Keratinocyte (primary cell): ENCODE results near the gene SPCS3. TPM values are rescaled to one million over a fixed set of nuclear protein-coding genes. Genes with fewer than 3 reads are reported as not detected.

Source experiments
- DNase-seq: peaks from one replicate; pipeline ENCODE4 v3.0.0-alpha.2; 2011; ENCODE audit warnings: low read depth, missing footprints, low spot score
- FAIRE-seq: peaks from 2 replicates; lab custom pipeline; 2011; peaks lifted over from hg19 to GRCh38; lab: Jason Lieb, UNC
- H2AFZ ChIP-seq: 2 replicates; pipeline ENCODE4 v1.6.0; 2012; ENCODE audit warnings: low read length, control low read depth, inconsistent platforms; ENCODE audit not compliant: control insufficient read depth
- H3K27ac ChIP-seq: 2 replicates; pipeline ENCODE4 v1.5.1; 2011; ENCODE audit warnings: low read length; ENCODE audit not compliant: control insufficient read depth, insufficient read depth
- H3K27me3 ChIP-seq: 3 replicates; pipeline ENCODE4 v1.6.0; 2011; ENCODE audit warnings: low read length; ENCODE audit not compliant: control insufficient read depth, insufficient read depth; ENCODE audit errors: extremely low read depth
- H3K36me3 ChIP-seq, 2 experiments: 2 replicates in 1 of 2; 3 replicates in 1 of 2; pipeline ENCODE4 v1.5.1; 2011; ENCODE audit warnings: low read length in 2 of 2, mild to moderate bottlenecking in 1 of 2; ENCODE audit not compliant: control insufficient read depth in 2 of 2, insufficient read depth in 2 of 2; ENCODE audit errors: extremely low read depth in 1 of 2
- H3K4me1 ChIP-seq: 3 replicates; pipeline ENCODE4 v1.5.1; 2011; ENCODE audit warnings: low read length; ENCODE audit not compliant: control insufficient read depth, insufficient read depth; ENCODE audit errors: extremely low read depth
- H3K4me2 ChIP-seq: 3 replicates; pipeline ENCODE4 v1.6.0; 2011; ENCODE audit warnings: low read depth, low read length; ENCODE audit not compliant: control insufficient read depth, insufficient read depth; ENCODE audit errors: extremely low read depth
- H3K4me3 ChIP-seq, 3 experiments: fragments of 200-600 bp in 1 of 3; sonication (generic) in 1 of 3; 2 replicates in 2 of 3; 3 replicates in 1 of 3; pipeline ENCODE4 v1.5.1; 2011 to 2016; ENCODE audit warnings: low read length in 3 of 3, mild to moderate bottlenecking in 3 of 3, control low read depth in 2 of 3, inconsistent platforms in 1 of 3, low read depth in 1 of 3, mixed read lengths in 1 of 3, mixed run types in 1 of 3, moderate library complexity in 1 of 3; ENCODE audit not compliant: control insufficient read depth in 2 of 3, insufficient read depth in 2 of 3; ENCODE audit errors: extremely low read depth in 1 of 3
- H3K79me2 ChIP-seq: 2 replicates; pipeline ENCODE4 v1.6.0; 2012; ENCODE audit warnings: low read length; ENCODE audit not compliant: control insufficient read depth, insufficient read depth
- H3K9ac ChIP-seq: 3 replicates; pipeline ENCODE4 v1.6.0; 2011; ENCODE audit warnings: low read length; ENCODE audit not compliant: control insufficient read depth, insufficient read depth; ENCODE audit errors: extremely low read depth
- H3K9me1 ChIP-seq: 3 replicates; pipeline ENCODE4 v1.6.0; 2011; ENCODE audit warnings: low read length; ENCODE audit not compliant: control insufficient read depth, insufficient read depth; ENCODE audit errors: extremely low read depth
- H3K9me3 ChIP-seq: 2 replicates; pipeline ENCODE4 v1.5.1; 2012; ENCODE audit warnings: low read depth, low read length; ENCODE audit not compliant: control insufficient read depth
- H4K20me1 ChIP-seq: 3 replicates; pipeline ENCODE4 v1.6.0; 2011; ENCODE audit warnings: low read length; ENCODE audit not compliant: control insufficient read depth, insufficient read depth; ENCODE audit errors: extremely low read depth
- CTCF ChIP-seq, 3 experiments: IDR thresholded peaks in 1 of 3; conservative IDR thresholded peaks in 1 of 3; optimal IDR thresholded peaks in 1 of 3; 2 replicates in 2 of 3; 3 replicates in 1 of 3; pipeline versions ENCODE3 to v1.5.1; 2011; ENCODE audit warnings: low read length in 3 of 3, mild to moderate bottlenecking in 3 of 3, moderate library complexity in 2 of 3, control low read depth in 1 of 3, inconsistent platforms in 1 of 3; ENCODE audit not compliant: insufficient read depth in 2 of 3; ENCODE audit errors: extremely low read depth in 1 of 3
- EZH2 ChIP-seq: IDR thresholded peaks from one replicate; pipeline ENCODE4 v1.6.1; 2012; ENCODE audit warnings: inconsistent platforms, mild to moderate bottlenecking, low read length, moderate library complexity
- dilution Hi-C: fragments of 300-500 bp; cut with MboI; formaldehyde crosslinking; loops from one replicate; pipeline ENCODE4 v1.7.0; 2020; ENCODE audit warnings: low sequenced_read_pairs; ENCODE audit not compliant: extremely low pct_ligation_motif_present
- polyA plus RNA-seq, 5 experiments: library from polyadenylated mRNA; depleted of rRNA in 3 of 5; stranded (reverse) in 3 of 5; stranded (forward) in 1 of 5; unstranded in 1 of 5; fragments of >200 nt; gene quantifications; 1 replicate in 1 of 5; 2 replicates in 3 of 5; 3 replicates in 1 of 5; pipeline versions ENCODE4 v1.2.1 to v1.2.3, GENCODE V29; 2011 to 2012; ENCODE audit warnings: missing spikeins in 2 of 5, low read depth in 1 of 5, low replicate concordance in 1 of 5

The SPCS3 gene
- polyA plus RNA-seq, 1 donor (not counting 4 experiments of a cell fraction or from before 2014, with no cell fraction given): 59.3 TPM

- H3K27ac ChIP-seq: no peak overlapping the region
- dilution Hi-C loops: no loop called here
- FAIRE-seq (no peak), DNase-seq (no peak)
- no peaks in the 10 kb centered on the region for H3K9me3 ChIP-seq
- no peaks in the 10 kb centered on the region for H3K36me3 ChIP-seq
- no peak overlapping the region for H3K4me2 ChIP-seq
- peaks cover 6% of the 10 kb centered on the region for H3K4me1 ChIP-seq
- H2AFZ ChIP-seq: no peak overlapping the region
- H3K9me1 ChIP-seq: no peaks in the 10 kb centered on the region
- H4K20me1 ChIP-seq: no peaks in the 10 kb centered on the region
- no peak overlapping the region for H3K9ac ChIP-seq
- H3K27me3 ChIP-seq: no peaks in the 10 kb centered on the region
- TF ChIP-seq CTCF (optimal IDR thresholded peaks at IDR 0.05 in 1 of 3, IDR thresholded peaks at IDR 0.05 in 1 of 3, conservative IDR thresholded peaks at IDR 0.05 in 1 of 3; ENCODE audit: extremely low read depth in 1 of 3, insufficient read depth in 2 of 3, low read length in 3 of 3) (no peak), EZH2 (no peak)
- H3K79me2 ChIP-seq: no peaks in the 10 kb centered on the region
- H3K4me3 ChIP-seq: no peak overlapping the region
These were observed 12.7 kb upstream of the SPCS3 start for GRCh38 chr4:176306837-176307665.

- no peak for TF ChIP-seq CTCF (optimal IDR thresholded peaks at IDR 0.05 in 1 of 3, IDR thresholded peaks at IDR 0.05 in 1 of 3, conservative IDR thresholded peaks at IDR 0.05 in 1 of 3; ENCODE audit: extremely low read depth in 1 of 3, insufficient read depth in 2 of 3, low read length in 3 of 3)
- no peak for TF ChIP-seq EZH2
- dilution Hi-C loops: no loop called here
- FAIRE-seq: no peak
These were observed 12.2 kb upstream of the SPCS3 start for GRCh38 chr4:176307666-176307930.

More at GRCh38 chr4:176307666-176307930, 12.2 kb upstream of the SPCS3 start:
- no peaks in the 10 kb centered on the region for H3K27me3 ChIP-seq
- H3K4me2 ChIP-seq: no peak overlapping the region
- no peak overlapping the region for H3K27ac ChIP-seq
- H3K4me1 ChIP-seq: peaks cover 1% of the 10 kb centered on the region
- H3K36me3 ChIP-seq: no peaks in the 10 kb centered on the region
- no peak overlapping the region for H3K4me3 ChIP-seq
- no peak overlapping the region for H2AFZ ChIP-seq
- no peaks in the 10 kb centered on the region for H3K9me1 ChIP-seq
- H3K9ac ChIP-seq: no peak overlapping the region
- no peaks in the 10 kb centered on the region for H3K9me3 ChIP-seq
- DNase-seq: no peak
- H3K79me2 ChIP-seq: no peaks in the 10 kb centered on the region
- no peaks in the 10 kb centered on the region for H4K20me1 ChIP-seq
